CD4-positive, alpha-beta memory T cell (primary cell): ENCODE data around the gene EPB41L5. TPM values are rescaled to one million over a fixed set of nuclear protein-coding genes. Genes with fewer than 3 reads are reported as not detected.
"Not testable (repeated sequence)": the region's sequence is repeated elsewhere in the genome, so short reads cannot be mapped to it uniquely, and the experiment has no call there.

Source experiments
- CTCF ChIA-PET: fragments of 350-600 bp; sonication (Branson Sonifier 250); formaldehyde crosslinking; loops from one replicate; lab custom pipeline; 2021; ENCODE audit warnings: inconsistent platforms; ENCODE audit not compliant: partially characterized antibody; lab: Charles Lee
- POLR2A ChIA-PET: fragments of 350-600 bp; sonication (Branson Sonifier 250); formaldehyde crosslinking; loops from one replicate; lab custom pipeline; 2021; ENCODE audit not compliant: partially characterized antibody; lab: Charles Lee
- DNase-seq, 5 donors: peaks; one replicate each; pipeline versions ENCODE4 v3.0.0 to v3.0.0-alpha.2; 2020 to 2022; ENCODE audit warnings: mixed read lengths in 1 of 5
- H3K27ac ChIP-seq: one replicate; pipeline ENCODE4 v1.7.0; 2013; ENCODE audit warnings: low read depth, low read length
- H3K27me3 ChIP-seq: 2 replicates; pipeline ENCODE4 v1.7.0; 2013; ENCODE audit warnings: mild to moderate bottlenecking, low read length, moderate library complexity; ENCODE audit not compliant: insufficient read depth
- H3K36me3 ChIP-seq: 2 replicates; pipeline ENCODE4 v1.7.0; 2013; ENCODE audit warnings: mild to moderate bottlenecking, low read length, moderate library complexity; ENCODE audit not compliant: insufficient read depth
- H3K4me1 ChIP-seq: 2 replicates; pipeline ENCODE4 v1.7.0; 2013; ENCODE audit warnings: mild to moderate bottlenecking, low read length, moderate library complexity; ENCODE audit not compliant: insufficient read depth
- H3K4me3 ChIP-seq, 2 donors: one replicate each; pipeline ENCODE4 v1.7.0; 2013; ENCODE audit warnings: low read length in 2 of 2, mild to moderate bottlenecking in 1 of 2
- H3K9me3 ChIP-seq, 2 donors: one replicate each; pipeline ENCODE4 v1.7.0; 2013; ENCODE audit warnings: low read length in 2 of 2, control low read depth in 1 of 2; ENCODE audit not compliant: control insufficient read depth in 1 of 2
- H3K27ac Mint-ChIP-seq, 7 donors: one replicate each; pipeline ENCODE4 v1.8.0; 2020 to 2021; ENCODE audit warnings: mixed read lengths in 7 of 7, mild to moderate bottlenecking in 6 of 7, inconsistent platforms in 3 of 7, moderate library complexity in 3 of 7
- H3K27me3 Mint-ChIP-seq, 2 donors: one replicate each; pipeline ENCODE4 v1.8.0; 2020 to 2021; ENCODE audit warnings: mixed read lengths in 2 of 2
- H3K36me3 Mint-ChIP-seq, 2 donors: one replicate each; pipeline ENCODE4 v1.8.0; 2020 to 2021; ENCODE audit warnings: mixed read lengths in 2 of 2, inconsistent platforms in 1 of 2, mild to moderate bottlenecking in 1 of 2
- H3K4me1 Mint-ChIP-seq, 4 donors: one replicate each; pipeline ENCODE4 v1.8.0; 2020 to 2021; ENCODE audit warnings: mixed read lengths in 4 of 4, mild to moderate bottlenecking in 1 of 4
- H3K4me3 Mint-ChIP-seq, 8 donors: one replicate each; pipeline ENCODE4 v1.8.0; 2020 to 2021; ENCODE audit warnings: mixed read lengths in 8 of 8, mild to moderate bottlenecking in 7 of 8, moderate library complexity in 6 of 8, inconsistent platforms in 3 of 8
- H3K9me3 Mint-ChIP-seq, 8 donors: one replicate each; pipeline ENCODE4 v1.8.0; 2020 to 2021; ENCODE audit warnings: mixed read lengths in 8 of 8, mild to moderate bottlenecking in 5 of 8, inconsistent platforms in 3 of 8, moderate library complexity in 1 of 8
- intact Hi-C: fragments of 100-400 bp; cut with micrococcal nuclease; formaldehyde crosslinking; loops from one replicate; pipeline ENCODE4 v1.15.1; 2023
- polyA plus RNA-seq, 2 donors: library from polyadenylated mRNA; unstranded; fragments of 300-500 nt; fragmentation: Illumina TruSeq; gene quantifications; one replicate each; pipeline ENCODE4 v1.2.3, GENCODE V29; 2021
- total RNA-seq, 2 experiments: library from RNA; stranded (reverse); gene quantifications; one replicate each; pipeline ENCODE4 v1.2.3, GENCODE V29; 2021

Gene EPB41L5
- total and polyA plus RNA-seq, 4 experiments from 2014 or later: 1.4 to 6.2 (median 4.1) TPM

- H3K9me3 ChIP-seq: no peaks in the 10 kb centered on the region
- POLR2A ChIA-PET: no interaction called here
- Mint-ChIP-seq H3K9me3 (peaks cover 2 to 18% (median 11%) of the 10 kb centered on the region in 8 donors), H3K27ac (peak overlapping the region in 1 of 7 donors; percentile 65), H3K4me1 (peaks cover 6 to 13% (median 8%) of the 10 kb centered on the region in 4 donors), H3K27me3 (no peaks in the 10 kb centered on the region), H3K36me3 (peaks cover 10 to 14% of the 10 kb centered on the region in 2 donors), H3K4me3 (no peak overlapping the region)
- no peak overlapping the region for H3K4me3 ChIP-seq
- intact Hi-C loops: no loop called here
- CTCF ChIA-PET: no interaction called here
- H3K27me3 ChIP-seq: no peaks in the 10 kb centered on the region
- no peak for DNase-seq
- peaks cover 10% of the 10 kb centered on the region for H3K4me1 ChIP-seq
- no peaks in the 10 kb centered on the region for H3K36me3 ChIP-seq
- no peak overlapping the region for H3K27ac ChIP-seq
Measured at GRCh38 chr2:120042359-120042758, 29.5 kb downstream of the EPB41L5 start.

- no peak overlapping the region for H3K27ac ChIP-seq
- no peaks in the 10 kb centered on the region for H3K9me3 ChIP-seq
- peaks cover 10% of the 10 kb centered on the region for H3K4me1 ChIP-seq
- Mint-ChIP-seq H3K27me3 (no peaks in the 10 kb centered on the region), H3K9me3 (peaks cover 2 to 36% (median 24%) of the 10 kb centered on the region in 8 donors), H3K4me1 (peaks cover 6 to 13% (median 6%) of the 10 kb centered on the region in 4 donors), H3K36me3 (peaks cover 27 to 28% of the 10 kb centered on the region in 2 donors), H3K27ac (peak overlapping the region in 4 of 7 donors; percentile 17 to 65 (median 40)), H3K4me3 (peak overlapping the region in 3 of 8 donors; percentile 4 to 34 (median 15))
- CTCF ChIA-PET: no interaction called here
- POLR2A ChIA-PET: no interaction called here
- no peaks in the 10 kb centered on the region for H3K36me3 ChIP-seq
- intact Hi-C loops: no loop called here
- H3K4me3 ChIP-seq: no peak overlapping the region
- DNase-seq: no peak
- no peaks in the 10 kb centered on the region for H3K27me3 ChIP-seq
Measured at GRCh38 chr2:120044336-120044735, 31.5 kb downstream of the EPB41L5 start.

- DNase-seq, H3K9me3 ChIP-seq, POLR2A ChIA-PET, H3K4me3 ChIP-seq, H3K4me1 ChIP-seq, intact Hi-C loops, H3K27me3 ChIP-seq, H3K27me3 Mint-ChIP-seq, CTCF ChIA-PET, H3K4me3 Mint-ChIP-seq, H3K27ac ChIP-seq, H3K36me3 ChIP-seq: not testable (repeated sequence)
- Mint-ChIP-seq H3K36me3 (peaks cover 28 to 34% of the 10 kb centered on the region in 2 donors), H3K9me3 (peaks cover 2 to 45% (median 30%) of the 10 kb centered on the region in 8 donors), H3K4me1 (peaks cover 6 to 13% (median 6%) of the 10 kb centered on the region in 4 donors), H3K27ac (peak overlapping the region in 1 of 7 donors; percentile 51)
Measured at GRCh38 chr2:120045775-120046174, 32.9 kb downstream of the EPB41L5 start.

DNA sequence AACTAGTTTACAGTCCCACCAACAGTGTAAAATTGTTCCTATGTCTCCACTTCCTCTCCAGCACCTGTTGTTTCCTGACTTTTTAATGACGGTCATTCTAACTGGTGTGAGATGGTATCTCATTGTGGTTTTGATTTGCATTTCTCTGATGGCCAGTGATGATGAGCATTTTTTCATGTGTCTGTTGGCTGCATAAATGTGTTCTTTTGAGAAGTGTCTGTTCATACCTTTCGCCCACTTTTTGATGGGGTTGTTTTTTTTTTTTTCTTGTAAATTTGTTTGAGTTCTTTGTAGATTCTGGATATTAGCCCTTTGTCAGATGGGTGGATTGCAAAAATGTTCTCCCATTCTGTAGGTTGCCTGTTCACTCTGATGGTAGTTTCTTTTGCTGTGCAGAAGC is 33.4 kb downstream of the EPB41L5 start:
- H3K27ac Mint-ChIP-seq, CTCF ChIA-PET, intact Hi-C loops, H3K36me3 ChIP-seq, POLR2A ChIA-PET, H3K27me3 ChIP-seq, DNase-seq, H3K4me3 Mint-ChIP-seq, H3K4me1 ChIP-seq, H3K27me3 Mint-ChIP-seq, H3K9me3 ChIP-seq, H3K4me3 ChIP-seq, H3K27ac ChIP-seq: not testable (repeated sequence)
- peaks cover 28 to 34% of the 10 kb centered on the region in 2 donors for H3K36me3 Mint-ChIP-seq
- H3K9me3 Mint-ChIP-seq: peaks cover 2 to 45% (median 30%) of the 10 kb centered on the region in 8 donors
- H3K4me1 Mint-ChIP-seq: peaks cover 6 to 13% (median 6%) of the 10 kb centered on the region in 4 donors

DNA sequence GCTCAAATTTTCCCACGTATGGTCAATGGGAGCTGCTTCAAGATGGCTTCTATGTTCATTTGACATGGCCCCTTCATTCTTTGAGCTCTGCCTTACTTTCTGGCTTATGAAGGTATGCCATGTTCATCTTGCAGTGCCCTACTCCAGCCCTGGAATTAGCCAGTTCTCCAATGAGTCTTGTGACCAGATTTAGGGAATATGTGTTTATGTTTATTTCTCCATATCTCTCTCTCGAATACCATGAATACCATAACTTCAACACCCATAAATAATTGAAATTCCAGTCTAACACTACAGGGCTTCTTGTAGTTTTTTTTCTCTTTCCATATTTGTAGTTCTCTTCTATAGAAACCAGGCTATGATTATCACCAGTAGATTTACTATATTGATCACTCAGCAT is 39.7 kb downstream of the EPB41L5 start:
- Histone ChIP-seq H3K36me3 (no peaks in the 10 kb centered on the region), H3K9me3 (no peaks in the 10 kb centered on the region), H3K27ac (no peak overlapping the region), H3K4me1 (no peaks in the 10 kb centered on the region), H3K27me3 (no peaks in the 10 kb centered on the region), H3K4me3 (no peak overlapping the region)
- intact Hi-C loops: no loop called here
- H3K27me3 Mint-ChIP-seq: no peaks in the 10 kb centered on the region
- peaks cover 0 to 32% (median 22%) of the 10 kb centered on the region in 8 donors for H3K9me3 Mint-ChIP-seq
- no peak overlapping the region for H3K27ac Mint-ChIP-seq
- DNase-seq: no peak
- POLR2A ChIA-PET: no interaction called here
- peaks cover 26 to 43% of the 10 kb centered on the region in 2 donors for H3K36me3 Mint-ChIP-seq
- H3K4me3 Mint-ChIP-seq: no peak overlapping the region
- H3K4me1 Mint-ChIP-seq: no peaks in the 10 kb centered on the region
- CTCF ChIA-PET: no interaction called here

DNA sequence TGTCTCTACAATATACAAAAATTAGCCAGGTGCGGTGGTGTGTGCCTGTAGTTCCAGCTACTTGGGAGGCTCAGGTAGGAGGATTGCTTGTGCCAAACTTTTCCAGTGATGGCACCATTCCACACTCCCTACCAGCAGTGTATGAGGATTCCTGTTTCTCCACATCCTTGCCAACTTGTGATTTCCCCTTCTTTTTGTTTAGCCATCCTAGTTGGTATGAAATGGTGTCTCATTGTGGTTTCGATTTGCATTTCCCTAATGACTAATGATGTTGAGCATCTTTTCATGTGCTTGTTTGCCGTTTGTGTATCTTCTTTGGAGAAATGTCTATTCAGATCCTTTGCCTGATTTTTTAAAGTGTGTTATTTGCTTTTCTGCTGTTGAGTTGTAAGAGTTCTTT is 41.0 kb downstream of the EPB41L5 start:
- no peak overlapping the region for H3K27ac ChIP-seq
- DNase-seq: no peak
- ChIA-PET POLR2A (no interaction called here), CTCF (no interaction called here)
- no peaks in the 10 kb centered on the region for H3K4me1 Mint-ChIP-seq
- H3K36me3 Mint-ChIP-seq: peaks cover 15 to 37% of the 10 kb centered on the region in 2 donors
- H3K9me3 Mint-ChIP-seq: peaks cover 0 to 20% (median 12%) of the 10 kb centered on the region in 8 donors
- H3K27me3 Mint-ChIP-seq: no peaks in the 10 kb centered on the region
- H3K36me3 ChIP-seq: no peaks in the 10 kb centered on the region
- no peaks in the 10 kb centered on the region for H3K4me1 ChIP-seq
- H3K9me3 ChIP-seq: no peaks in the 10 kb centered on the region
- no peaks in the 10 kb centered on the region for H3K27me3 ChIP-seq
- no peak overlapping the region for H3K27ac Mint-ChIP-seq
- H3K4me3 ChIP-seq: no peak overlapping the region
- intact Hi-C loops: no loop called here
- no peak overlapping the region for H3K4me3 Mint-ChIP-seq

DNA sequence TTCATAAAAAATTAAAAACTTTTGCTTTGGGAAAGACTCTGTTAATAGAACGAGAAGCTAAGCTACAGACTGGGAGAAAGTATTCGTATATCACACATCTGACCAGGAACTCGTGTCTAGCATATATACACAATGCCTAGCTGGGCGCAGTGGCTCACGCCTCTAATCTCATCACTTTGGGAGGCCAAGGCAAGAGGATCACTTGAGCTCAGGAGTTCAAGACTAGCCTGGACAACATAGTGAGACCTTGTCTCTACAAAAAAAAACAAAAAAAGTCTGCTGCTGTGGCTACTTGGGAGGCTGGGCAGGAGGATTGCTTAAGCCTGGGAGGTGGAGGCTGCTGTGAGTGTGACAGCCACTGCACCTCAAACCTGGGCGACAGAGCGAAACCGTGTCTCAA is 46.6 kb downstream of the EPB41L5 start:
- Mint-ChIP-seq H3K4me3 (no peak overlapping the region), H3K27me3 (no peaks in the 10 kb centered on the region), H3K27ac (no peak overlapping the region), H3K9me3 (peaks cover 0 to 3% (median 0%) of the 10 kb centered on the region in 8 donors), H3K36me3 (peaks cover 0 to 9% of the 10 kb centered on the region in 2 donors), H3K4me1 (peaks cover 0 to 2% (median 0%) of the 10 kb centered on the region in 4 donors)
- intact Hi-C loops: no loop called here
- ChIA-PET POLR2A (no interaction called here), CTCF (interaction anchor here (1.1 kb wide), 1 partner anchor 15 kb away, joined by 3 read pairs; no protein-coding TSS in a partner anchor)
- Histone ChIP-seq H3K27me3 (no peaks in the 10 kb centered on the region), H3K4me3 (no peak overlapping the region), H3K36me3 (no peaks in the 10 kb centered on the region), H3K4me1 (no peaks in the 10 kb centered on the region), H3K9me3 (no peaks in the 10 kb centered on the region), H3K27ac (no peak overlapping the region)
- no peak for DNase-seq
